GM19372 (cell line): ENCODE results near the gene HDAC7.

ENCODE experiments used
- ATAC-seq: cut with Tn5 transposase; IDR thresholded peaks from one replicate; pipeline ENCODE4 v1.9.1; 2021; ENCODE audit warnings: mild to moderate bottlenecking, low read depth, moderate library complexity; ENCODE audit not compliant: unreplicated experiment

The HDAC7 gene

DNA sequence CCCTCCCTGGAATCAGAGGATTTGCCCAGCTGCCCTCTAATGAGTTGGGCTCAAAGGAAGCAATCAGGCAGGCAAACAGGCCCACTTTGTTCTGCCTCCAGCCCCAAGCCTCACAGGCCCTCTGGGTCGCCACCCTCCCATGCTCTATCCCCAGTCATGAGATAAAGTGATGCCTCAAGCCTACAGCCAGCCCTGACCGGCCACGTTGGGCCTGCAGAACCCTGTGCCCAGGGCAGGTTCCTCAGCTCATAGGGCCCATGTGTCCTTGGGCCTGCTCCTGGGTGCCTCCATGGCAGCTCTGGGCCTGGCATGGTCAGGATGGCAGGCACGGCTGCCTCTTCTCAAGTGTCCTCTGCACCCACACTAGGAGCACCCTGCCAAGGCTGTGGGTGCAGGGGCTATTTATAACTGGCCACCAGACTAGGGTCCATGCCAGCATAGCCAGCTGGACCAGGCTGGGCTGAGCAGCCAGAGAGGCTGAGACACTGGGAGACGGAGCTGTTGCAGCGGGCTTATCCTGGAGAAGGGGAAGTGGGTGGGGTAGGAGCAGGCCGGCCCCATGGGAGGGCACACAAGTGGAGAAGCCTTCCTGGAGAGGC lies 20.2 kb downstream of the HDAC7 start:
- ATAC-seq, result no peak

DNA sequence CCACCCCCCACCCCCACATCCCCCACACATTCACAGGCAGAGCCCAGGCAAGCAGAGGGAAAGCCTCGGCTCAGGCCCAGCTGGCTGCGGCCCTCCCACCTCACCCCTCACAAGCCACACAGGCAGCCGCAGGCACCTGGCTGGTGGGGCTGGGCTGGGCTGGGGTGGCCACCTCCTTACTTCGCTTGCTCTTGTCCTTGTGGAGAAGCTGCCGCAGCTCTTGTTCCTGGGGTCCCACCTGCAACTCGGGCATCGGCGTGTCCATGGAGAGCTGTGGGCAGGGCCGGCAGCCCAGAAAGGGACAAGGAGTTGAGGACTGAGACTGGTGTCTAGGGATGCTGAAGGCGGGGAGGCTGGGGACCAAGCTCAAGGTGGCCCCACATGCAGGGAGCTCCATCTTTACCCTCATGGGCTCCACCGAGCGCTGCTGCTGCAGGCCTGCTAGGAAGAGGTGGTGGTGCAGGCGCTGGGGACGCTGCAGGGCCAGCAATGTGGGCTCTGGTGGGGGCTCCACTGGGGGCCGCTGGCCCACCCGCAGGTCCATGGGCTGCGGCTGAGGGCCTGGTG lies 21.2 kb downstream of the HDAC7 start:
- ATAC-seq, result no peak

DNA sequence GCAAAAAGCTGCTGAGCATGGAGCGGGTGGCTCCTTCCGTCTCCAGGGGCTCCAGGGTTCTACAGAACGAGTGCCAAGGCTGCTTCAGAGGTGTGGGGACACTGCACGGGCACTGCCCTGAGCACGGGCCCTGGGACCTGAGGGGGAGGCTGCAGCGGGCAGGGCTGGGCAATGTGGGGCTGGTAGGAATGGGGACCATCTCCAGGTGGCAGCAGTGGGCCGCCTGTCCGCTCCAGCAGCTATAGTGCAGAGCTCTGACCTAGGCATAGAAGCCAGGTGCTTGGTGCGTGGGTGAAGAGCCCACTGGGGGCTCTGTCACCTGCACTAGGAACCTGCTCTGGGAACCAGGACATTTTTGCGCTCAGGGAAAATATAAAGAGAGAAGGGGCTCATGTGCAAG lies 22.3 kb downstream of the HDAC7 start:
- no peak for ATAC-seq

DNA sequence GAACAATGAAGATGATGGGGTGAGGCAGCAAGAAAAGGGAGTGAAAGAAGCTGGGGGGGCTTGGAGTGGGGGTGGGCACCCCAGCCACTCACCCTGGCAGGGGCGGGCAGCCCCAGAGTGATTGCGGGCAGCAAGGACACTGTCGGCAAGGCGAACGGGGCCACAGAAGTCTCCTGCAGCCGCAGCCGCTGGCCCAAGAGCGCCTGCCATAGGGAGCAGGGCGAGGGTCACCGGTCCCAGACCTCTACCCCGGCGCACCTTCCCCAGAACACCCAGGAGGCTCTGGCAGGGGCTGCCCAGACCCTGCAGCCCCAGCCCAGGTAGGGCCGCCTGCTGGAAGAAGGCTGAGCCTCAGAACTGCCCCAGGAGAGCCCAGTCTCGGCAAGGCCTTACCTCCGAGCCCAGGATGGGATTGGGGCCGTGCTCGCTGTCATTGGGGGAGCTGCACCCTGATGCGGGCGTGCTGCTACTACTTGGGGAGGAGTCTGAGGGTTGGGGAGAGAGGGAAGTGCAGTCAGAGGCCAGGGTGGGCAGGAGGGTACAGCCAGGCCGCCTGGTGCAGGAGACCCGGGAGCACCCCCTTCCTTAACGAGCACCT lies 23.8 kb downstream of the HDAC7 start:
- no peak for ATAC-seq

DNA sequence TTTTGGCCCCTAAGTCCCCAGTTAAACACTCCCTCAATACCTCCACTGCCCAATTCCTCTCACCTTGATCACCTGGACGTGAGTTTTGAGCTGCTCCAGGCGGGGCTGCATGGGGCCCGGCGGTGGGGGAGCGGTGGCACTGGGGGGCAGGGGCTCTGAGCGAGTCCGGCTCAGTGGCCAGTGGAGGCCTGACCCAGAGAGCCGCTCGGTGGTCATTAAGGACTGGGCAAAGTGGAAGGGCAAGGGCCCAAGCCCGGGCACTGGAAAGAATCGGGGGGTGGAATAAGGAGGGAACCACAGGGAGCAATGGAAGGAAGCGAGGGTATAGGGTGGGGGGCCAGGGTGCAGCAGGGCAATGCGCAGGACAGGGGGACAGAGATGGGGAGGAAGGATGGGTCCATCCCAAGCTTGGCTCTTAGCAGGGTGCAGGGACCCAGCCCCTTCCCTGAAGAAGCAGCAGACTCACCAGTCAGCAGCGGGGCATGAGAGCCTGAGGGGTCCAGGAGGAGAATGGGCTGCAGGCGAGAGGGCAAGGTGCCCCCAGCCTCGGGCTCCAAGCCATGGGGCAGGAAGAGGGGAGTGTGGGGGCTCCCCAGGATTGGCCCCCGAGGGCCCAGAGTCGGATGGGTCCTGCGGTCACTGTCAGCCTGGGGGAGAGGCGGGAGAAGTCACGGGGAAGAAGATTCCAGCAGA lies 24.4 kb downstream of the HDAC7 start:
- ATAC-seq, result no peak

DNA sequence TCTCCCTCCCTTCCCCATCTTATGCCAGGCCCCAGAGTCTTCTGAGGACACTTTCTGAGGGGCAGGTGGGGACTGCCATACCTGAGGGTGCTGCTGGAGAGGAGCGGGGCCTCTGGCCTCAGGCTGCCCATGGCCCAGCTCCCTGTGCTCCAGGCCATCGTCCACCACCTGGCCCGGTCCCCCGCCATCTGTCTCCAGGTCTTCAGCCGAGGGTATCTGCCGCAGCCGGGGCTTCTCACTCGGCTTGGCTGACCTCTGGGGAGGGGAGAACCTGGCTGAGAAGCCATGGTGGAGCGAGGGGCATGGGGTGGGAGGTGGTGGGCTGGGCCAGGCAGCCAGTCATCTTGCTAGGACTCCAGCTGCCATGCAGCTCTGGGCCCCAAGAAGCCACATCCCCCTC lies 25.0 kb downstream of the HDAC7 start:
- ATAC-seq, result no peak

DNA sequence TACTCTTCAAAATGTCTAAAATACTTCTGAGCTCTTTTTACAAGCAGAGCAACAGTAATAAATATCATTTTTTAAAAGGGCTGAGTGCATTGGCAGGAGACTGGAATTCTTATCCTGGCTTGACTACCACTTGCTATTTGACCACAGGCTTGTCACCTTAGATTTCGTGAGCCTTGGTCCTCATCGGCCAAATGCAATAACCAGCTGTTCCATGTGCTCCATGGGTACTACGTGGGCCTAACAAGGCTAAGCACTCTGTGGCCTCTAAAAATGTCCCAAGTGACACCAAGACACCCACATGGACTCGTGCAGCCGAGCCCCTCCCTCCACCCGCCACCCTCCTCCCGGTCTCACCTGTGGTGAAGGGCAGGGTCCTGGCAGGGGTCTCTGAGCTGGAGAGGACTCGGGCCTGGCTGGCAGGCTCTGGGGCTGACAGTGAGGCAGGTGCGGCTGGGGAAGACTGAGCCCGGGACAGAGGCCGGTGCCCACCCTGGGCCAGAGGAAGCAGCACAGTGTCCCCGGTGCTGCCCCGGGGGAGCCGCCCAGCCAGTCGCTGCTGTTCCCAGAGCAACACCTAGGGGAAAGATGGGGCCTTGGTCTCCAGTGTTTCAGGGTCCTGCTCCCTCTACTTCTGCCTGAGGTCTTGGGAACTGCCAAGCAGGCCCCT lies 26.6 kb downstream of the HDAC7 start:
- ATAC-seq, result no peak

DNA sequence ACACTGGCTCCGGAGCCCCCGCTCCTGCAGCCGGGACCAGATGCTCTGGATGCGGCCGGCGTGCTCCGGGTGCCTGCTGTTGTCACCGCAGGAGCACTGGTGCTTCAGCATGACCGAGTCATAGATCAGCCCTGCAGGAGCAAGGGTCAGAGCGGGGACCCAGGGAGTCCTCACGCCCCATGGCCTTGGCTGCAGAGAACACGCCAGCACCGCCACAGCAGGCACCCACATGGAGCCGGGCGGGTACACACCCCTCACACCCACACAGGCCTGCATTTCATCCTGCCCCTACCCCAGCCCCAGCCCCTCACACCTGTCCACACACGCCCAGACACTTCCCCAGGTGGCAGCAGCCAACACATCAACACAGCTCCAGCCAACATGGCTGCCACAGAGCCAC lies 27.8 kb downstream of the HDAC7 start:
- ATAC-seq, result no peak

DNA sequence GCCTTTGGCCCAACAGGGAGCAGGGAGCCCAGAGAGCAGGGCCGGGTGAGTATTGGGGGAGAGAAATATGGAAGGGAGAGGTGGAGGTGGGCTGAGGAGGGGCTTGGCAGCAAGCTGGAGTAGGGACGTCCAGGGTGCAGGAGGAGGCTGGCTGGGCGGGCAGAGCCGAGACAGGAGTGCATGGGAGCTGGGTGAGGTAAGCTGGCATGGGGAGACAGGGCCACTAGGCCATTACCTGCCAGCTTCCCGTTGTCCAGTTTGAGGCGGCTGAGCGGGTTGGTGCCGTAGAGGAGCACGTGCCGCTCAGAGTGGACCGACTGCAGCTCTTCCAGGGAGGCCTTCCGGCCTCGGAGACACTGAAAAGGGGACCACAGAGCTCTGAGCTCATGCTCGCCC lies 28.4 kb downstream of the HDAC7 start:
- ATAC-seq, result no peak

DNA sequence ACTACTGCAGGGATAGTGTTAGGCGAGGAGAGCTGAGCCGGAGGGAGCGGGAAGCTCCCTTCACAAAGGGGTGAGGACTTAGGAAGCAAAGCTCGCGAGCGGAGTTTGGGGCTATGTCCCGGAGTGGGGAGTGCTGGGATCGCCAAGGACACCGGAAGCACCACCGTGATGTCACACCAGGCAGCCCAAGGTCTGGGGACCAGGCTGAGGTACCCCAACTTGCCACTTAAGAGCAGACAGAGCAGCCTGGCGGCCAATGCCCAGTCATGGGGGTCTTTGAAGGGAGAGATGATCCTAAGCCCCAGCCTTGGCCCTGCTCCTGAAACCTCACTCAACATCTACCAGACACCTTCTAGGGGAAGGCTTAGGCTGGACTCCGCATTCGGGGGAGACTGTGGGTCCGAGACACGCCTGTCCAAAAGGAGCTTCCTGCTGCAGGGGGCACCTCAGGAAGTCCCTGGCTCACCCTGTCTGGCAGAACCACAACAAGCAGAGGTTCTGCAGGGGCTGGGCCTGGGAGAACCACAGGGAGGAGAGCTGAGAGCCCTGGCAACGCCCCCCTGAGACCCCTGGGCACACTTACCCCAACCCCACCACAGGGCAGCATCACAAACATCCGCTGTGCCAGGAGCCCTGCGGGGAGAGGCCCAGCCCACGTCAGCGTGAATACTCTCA lies 28.9 kb downstream of the HDAC7 start:
- no peak for ATAC-seq

DNA sequence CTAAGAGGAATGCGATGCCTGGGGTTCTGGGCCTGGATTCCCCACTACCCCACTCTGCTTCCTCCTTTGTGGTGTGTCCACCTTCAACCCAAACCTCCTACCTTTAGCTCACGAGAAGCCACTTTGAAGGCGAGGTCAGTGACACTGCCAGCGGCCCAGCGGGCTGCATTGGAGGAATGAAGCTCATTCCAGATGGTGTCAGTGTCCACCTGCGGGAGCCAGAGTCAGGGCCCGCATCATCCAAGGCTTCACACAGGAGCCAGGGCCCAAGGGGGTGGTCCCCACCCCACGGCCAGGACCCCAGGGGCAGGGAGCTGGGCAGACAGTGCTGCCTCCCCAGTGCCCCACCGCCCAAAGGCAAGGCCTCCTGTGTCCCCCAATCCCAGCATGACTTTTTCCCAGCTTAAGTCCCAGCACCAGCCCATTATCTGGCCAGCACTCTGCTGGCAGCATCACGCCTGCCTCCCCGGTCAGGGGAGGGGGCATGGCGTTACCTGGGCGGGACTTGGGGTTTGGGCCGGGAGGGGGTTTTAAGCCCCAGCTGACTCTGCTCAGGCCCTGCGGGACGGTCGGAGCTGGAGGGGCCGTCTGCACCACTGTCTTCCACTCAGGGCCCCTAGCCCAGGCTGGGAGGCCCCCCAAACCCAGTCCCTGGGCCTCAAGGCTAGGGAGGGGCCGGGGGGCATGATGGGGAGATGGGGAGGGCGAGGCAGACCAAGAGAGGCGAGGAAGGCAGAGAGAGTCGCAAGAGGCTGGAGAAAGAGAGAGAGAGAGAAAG lies 29.8 kb downstream of the HDAC7 start:
- no peak for ATAC-seq

DNA sequence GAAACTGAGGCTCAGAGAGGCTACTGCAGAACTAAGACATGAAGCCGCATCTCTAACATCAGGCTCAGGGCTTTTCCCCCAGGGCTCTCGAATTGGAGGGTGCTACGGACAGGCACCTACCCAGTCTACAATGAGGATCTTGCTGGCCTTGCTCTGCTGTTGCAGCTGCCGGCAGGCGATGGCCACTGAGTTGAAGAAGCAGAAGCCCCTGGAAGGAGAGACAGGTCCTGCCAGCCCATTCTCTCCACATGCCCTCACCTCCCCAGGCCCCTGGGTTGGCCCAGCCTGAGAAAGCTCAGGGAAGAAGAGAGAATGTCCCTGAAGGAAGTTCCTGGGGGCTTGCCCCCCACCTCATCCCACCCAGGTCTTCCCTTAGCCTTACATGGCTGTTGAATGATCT lies 30.6 kb downstream of the HDAC7 start:
- ATAC-seq, result no peak

DNA sequence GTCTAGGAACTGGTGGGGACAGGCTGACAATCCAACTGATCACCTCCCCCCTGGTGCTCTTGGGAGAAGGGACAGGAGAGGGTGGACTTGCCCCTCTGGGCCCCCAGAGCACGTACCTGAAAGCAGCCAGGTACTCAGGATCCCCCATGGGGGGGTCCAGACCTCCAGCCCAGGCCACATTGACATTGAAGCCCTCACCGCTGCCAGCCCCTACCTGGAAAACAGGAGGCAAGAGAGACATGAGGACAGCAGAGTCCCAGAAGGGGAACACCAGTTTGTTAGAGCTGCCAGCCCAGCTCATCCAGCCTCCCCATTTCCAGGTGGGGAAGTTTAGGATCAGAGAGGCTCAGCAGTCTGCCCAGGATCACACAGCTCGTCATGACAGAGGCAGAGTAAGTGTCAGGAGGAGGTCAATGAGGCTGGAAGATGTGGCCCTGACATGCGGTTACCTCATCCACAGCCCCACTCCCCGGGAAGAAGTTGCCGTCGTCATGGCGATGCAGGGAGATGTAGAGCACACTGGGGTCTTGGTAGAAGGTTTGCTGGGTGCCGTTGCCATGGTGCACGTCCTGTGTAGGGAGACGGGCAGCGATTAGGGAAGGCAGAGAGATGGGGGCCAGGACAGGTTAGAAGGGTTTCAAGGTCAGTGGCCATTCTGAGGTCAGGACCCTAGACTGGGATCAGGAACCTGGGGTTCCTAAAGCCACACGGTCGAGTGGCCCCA lies 31.9 kb downstream of the HDAC7 start:
- ATAC-seq, result no peak

DNA sequence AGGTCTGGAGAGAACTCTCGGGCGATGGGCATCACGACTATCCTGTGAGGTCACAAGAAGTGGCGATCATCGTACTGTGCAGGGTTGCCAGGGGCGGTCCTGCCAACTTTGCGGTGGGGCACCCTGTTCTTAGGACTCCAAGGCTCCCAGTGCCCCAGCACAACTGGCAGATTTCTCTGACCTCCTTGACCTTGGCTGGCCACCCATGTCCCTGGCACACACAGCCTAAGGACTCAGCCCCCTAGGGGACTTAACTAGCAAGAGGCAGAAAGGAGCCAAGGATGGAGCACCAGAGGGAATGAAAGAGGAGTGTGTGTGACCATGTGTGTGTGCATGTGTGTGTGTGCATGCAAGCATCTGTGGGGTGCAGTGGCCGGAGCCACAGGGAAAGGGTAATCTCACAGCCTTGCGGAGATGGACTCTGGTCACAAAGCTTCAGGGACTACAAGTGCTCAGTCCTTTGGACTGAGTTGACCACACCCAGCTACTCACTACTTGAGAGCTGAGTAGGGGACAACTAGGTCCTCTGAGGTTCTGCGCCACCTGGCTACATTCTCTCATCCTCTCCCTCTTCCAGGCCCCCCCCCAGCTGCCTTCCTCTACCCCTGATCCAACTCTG lies 32.9 kb downstream of the HDAC7 start:
- no peak for ATAC-seq

DNA sequence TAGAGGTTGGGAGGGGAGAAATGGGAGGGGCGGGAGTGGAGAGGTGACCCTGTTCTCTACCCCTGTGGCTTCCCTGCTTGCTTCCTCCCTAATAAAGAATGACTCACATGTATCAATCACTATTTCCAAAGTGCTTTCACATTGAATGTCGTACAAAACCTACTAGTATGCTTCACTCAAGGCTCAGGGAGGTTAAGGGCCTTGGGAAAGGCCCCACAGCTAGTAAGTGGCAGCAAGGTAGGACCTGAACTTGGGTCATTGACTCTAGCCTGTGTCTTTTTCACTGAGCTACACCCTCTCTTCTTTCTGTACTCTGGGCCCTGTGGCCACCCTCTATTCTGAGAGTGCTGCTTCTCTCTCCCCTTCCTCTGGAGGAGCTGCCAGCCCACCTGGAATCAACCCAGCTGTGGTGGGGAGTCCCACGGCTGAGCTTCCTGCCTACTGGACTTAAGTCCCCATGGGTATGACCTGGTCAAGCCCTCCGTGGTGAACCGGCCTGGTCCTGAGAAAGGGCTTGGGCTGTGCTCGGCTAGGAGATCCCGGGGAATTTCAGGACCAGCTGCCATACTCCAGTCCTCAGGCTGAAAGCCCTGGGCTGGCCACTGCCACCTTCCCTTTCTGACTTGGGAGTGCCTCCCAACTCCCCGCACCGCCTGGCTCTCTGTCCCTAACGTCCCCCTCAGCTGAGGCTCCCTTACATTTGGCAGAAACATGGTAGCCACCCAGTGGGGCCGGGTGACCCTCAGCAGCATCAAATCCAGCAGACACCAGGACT lies 33.6 kb downstream of the HDAC7 start:
- no peak for ATAC-seq

DNA sequence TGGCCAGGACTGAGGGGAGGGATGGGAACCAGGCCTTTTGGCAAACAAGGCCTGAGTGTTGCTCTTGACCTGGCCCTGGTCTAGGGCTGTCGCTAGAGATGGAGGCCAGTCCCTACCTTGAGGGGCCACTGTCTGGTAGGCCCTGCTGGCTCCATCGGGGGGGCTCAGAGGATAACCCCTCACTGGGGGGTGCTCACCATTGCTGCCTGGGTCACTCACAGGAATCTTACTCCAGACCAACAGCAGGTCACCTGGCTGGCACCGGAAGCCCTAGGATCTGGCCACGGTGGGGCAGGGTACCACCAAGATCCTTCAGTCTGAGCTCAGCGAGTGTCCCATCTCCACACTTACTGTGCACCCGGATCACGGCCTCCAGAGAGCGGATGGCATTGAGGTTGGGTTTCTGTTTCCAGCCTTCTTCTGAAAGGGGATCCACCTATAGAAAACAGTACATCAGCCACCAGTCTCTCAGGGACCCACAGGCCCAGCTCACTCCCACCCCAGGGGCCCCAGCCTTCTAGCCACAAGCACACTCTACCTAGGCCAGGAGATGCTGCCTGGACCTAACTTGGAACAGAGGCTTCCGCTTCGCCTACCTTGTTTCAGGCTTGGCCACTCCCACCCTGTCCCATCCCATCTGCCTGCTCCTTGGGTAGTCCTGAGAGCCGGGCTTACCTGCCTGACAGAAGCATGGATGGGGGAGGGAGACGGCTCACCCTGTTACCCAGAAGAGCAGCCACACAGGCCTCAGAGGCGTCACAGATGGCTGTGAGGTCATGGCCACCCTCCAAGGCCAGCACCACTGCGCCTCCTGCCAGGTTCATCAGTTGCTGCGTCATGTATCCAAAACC lies 34.4 kb downstream of the HDAC7 start:
- ATAC-seq, result no peak
